HG02938 (cell line): ENCODE measurements around the gene REN.

Experiments used
- ATAC-seq: cut with Tn5 transposase; IDR thresholded peaks from one replicate; pipeline ENCODE4 v1.9.1; 2021; ENCODE audit warnings: mild to moderate bottlenecking, moderate library complexity; ENCODE audit not compliant: unreplicated experiment

Gene REN

DNA sequence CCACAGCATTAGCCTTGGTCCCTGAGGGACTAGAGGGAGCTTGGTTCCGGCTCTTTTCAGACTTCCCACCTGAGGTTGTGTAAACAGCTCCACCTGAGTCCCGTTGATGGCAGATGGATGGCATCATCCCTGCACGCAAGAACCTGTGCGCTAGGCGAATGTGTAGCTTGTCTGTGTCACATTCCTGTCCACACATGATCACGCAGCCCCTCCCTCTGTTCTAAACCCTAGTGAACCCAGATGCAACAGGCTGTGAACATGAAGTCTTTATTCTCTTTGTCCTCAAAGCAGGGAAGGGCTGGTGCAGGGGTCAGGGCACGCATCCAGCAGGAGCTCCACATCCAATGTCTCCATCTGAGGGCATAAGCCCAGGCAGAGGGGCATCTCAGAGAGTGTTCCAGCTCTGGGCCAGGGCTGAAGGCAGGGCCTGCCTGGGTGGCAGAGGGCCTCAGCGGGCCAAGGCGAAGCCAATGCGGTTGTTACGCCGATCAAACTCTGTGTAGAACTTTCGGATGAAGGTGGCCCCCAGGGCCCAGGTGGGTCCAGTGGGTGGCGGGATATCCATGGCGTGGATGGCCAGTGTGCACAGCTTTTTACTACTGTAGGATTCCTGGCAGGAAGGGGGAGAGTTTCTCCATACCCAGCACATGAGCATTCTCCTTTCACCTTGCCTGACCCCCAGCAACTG, 11.4 kb downstream of the REN start:
- ATAC-seq = no peak

DNA sequence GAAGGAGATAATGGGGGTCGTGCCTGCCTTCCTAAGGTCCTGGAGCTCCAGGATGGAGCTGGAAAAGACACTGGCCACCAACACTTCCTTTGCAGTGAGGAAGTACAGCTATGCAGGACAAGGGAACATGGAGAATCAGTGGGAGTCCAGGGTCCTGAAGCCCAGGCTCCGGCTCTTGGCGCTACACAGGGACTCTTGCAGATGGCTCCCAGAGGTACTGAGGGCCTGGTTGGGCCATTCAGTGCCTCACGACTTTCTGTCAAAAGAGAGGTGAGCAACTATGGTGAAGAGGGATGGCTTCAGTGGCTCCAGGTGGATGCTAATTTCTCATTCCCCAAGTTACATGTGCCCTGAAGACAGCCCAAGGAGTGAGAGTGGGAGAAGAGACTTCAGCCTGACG, 12.5 kb downstream of the REN start:
- no peak for ATAC-seq

GRCh38 chr1:204152310-204153044, 13.7 kb downstream of the REN start:
- ATAC-seq = no peak

DNA sequence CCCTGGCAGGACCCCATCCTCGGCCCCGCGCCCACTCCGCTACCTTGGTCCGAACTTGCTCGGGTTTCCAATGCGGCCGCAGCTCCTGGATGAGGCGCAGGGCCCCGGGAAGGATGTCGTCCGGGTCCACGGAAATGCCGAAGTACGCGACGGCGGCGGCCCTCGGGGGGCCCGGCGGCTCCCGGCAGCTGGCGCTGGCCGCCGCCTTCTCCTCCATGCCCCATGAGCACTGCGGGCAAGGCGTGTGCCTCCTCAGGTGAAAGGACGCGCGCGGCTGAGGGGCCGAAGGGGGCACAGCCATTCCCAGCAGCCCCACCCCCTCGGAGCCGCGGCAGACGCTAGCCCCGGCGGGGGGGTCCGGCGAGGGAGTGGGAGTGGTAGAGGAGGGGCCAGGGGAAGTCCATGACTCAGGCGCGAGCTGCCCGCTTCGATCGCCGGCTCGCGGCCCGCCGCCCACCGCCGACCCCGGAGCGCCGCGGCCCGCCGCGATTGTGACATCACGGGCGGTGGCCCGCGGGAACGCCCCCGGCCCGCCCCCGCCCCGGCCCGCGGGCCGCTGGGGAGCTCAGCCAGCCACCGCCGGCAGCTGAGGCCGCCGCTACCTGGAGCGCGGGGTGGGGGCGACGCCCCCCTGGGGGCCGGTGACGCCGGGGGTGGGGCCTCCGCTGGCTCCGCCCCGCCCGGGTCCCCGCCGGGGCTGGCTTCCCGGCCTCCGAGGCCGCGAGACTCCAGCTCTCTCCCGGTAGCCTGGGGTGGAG, 14.4 kb downstream of the REN start, which contains the start of gene ETNK2:
ETNK2 (minus strand) TSS at position 493 of the 758 bp plus-strand sequence; CDS start at position 301, 192 bp downstream.
- no peak for ATAC-seq

GRCh38 chr1:204150702-204151551, 15.2 kb downstream of the REN start:
- ATAC-seq = no peak

GRCh38 chr1:204149635-204150565, 16.2 kb downstream of the REN start:
- no peak for ATAC-seq

DNA sequence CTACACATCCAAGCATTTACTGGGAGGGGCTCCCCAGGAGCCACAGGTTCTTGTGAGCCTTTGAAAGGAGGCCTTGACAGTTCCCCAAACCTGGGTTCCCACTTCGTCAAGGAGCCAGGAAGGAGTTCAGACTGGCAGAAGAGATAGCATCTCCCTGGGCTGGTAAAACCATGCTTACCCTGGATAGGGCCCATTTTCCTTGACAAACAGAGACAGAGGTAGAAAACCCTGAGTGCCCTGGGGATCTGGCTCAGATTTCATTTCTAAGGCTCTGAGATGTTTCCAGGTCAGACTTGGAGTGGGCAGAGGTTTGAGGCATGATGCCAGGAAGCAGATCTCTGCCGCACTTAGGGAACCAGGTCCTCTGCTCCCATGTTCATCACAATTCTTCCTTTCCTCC, 17.0 kb downstream of the REN start:
- ATAC-seq = no peak

- no peak for ATAC-seq
These were observed 18.4 kb downstream of the REN start for GRCh38 chr1:204147406-204148383.

GRCh38 chr1:204146965-204147364, 19.2 kb downstream of the REN start:
- no peak for ATAC-seq

DNA sequence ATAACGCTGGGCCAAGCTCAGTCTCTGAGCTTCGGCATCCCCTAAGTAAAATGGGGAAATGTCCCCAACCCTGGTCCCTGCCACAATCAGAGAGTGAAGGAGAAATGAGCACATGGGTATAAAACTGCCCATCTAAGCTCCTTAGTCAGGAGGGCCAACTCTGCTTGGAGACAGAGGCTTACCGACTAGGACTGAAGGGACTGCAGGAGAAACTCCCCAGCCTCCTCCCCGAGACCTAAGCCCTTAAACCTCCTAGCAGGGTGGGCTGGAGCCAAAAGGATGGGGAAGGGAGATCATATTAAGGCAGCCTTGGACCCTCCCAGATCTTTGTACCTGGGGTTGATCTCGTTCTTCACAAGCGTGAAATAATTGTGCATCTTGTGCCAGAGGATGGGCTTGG, 19.8 kb downstream of the REN start:
- ATAC-seq = no peak

DNA sequence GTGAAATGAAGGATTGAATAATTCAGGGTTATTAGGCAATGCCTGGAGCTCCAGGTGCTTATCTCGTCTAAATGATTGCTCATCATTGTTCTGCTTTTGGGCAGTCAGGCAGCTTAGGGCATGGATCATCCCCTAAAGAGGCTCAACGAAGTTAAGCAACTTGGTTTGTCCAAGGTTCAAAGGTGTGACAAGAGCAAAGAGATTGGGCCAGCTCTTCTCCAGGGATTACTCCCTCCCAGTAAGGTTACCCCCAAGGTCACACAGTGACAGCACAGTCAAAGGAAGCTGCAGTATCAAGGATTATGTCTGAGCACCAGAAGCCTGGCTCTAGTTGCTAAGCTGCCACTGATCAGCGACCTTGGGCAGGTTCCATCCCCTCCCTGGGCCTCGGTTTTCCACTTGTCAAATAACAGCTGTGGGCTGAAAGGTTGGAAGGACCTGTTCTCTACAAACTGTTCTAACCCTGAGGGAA, 21.1 kb downstream of the REN start:
- no peak for ATAC-seq

DNA sequence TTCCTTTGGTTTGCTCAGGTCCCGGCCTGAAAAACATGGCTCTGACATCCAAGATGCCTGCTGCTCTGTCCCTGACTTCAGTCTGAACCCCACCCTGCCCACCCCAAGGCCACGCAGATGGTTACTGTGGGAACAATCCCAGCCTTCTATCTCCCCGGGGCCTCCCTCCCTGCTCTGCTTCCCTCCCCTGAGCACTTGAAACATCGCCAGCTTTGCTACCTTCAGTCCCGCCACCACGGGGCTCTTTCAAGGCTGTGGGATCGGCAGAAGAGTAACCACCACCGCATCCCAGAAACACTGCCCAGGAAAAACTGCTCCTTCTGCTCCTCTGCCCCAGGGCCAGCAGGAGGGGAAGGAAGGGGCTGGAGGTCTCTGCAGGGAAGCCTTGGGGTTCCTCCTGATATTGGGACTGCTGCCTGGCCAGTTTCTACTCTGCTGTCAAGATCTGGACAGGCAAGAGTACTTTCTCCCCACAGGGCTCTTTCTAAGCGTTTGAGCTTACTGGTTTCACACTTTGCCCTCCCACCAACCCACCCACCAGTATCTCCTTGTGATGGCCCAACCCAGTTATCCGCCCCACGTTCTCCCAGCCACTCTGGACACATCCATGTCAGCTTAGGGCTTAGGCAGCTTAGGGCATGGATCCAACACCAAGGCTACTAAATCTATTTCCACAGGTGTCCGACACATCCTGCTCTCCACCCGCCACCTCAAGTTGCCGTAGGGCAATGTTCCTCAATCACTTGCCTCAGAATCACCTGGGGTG, 22.7 kb downstream of the REN start:
- ATAC-seq = no peak

DNA sequence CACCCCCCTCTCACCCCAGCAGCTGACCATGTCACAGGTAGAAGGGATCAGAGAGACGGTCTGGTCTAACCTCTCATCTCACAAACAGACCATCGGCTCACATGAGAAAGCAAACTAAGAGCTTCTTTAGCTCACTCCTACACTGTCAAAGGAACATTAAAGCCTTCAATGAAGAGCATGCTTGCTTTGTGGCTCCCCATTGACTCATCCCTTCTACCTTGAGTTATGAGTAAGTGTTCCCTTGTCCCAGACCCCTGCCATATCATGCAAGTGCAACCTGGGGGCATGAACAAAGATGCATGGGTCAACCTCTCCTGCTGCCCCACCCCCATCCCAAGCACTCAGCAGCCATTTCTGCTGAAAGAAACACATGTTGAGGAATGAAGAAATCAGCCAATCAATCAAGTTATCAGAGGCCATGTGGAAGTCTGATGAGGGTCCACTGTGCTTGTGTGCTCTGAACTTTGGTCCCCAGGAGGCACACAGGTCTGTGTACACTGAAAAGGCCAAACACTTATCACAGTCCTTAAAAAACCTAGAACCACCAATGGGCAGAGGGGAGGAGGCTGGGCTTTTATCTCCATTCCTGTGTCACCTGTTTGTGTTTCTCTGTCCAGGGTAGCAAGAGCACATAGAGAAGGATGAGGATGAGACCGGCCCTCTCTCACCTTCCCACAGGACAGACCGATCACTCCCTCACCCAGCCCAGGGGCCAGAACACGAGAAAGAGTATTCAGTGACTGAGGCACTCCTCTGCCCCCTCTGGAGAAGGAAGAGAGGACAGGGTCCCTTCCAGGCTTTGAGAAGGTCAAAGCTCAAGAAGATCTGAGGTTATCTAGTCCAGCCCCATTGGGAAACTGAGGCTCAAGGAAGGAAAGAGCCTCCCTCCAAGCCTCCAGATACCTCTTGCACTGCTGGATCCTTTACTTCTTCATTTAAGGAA, 23.8 kb downstream of the REN start:
- no peak for ATAC-seq

DNA sequence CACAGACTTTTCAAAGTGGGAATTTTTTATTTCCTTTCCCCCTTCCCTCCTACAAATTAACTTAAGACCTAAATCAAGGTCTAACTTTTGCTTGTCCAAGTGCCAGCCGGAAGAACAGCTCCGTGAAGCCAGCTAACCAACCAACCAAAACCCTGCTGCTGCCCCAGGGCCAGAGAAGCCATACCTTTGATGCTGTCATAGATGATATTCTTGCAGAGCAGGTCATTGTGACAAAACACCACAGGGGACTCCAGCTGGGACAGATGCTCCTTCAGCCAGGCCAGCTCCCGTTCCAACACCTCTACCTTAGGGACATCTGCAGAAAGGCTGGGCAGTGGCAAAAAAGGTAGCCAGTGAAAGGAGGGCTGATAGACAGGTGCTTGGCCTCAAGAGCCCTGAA, 25.0 kb downstream of the REN start:
- ATAC-seq = no peak

DNA sequence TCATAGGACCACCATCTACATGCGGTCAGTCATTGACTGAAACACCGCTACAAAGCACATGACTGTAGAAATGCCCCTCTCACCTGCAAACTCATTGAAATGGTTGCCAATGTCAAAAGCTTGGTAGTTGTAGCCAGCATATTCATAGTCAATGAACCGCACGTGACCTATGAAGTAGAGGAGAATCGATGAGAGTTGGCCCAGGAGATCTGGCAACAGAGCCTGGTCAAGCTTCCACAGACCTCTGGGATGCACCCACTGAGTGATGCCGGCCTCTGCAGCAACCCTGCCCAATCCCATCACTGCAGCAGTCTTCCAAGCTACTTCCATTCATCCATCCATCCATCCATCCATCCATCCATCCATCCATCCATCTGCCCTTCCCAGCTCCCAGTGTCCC, 26.2 kb downstream of the REN start:
- ATAC-seq = no peak

DNA sequence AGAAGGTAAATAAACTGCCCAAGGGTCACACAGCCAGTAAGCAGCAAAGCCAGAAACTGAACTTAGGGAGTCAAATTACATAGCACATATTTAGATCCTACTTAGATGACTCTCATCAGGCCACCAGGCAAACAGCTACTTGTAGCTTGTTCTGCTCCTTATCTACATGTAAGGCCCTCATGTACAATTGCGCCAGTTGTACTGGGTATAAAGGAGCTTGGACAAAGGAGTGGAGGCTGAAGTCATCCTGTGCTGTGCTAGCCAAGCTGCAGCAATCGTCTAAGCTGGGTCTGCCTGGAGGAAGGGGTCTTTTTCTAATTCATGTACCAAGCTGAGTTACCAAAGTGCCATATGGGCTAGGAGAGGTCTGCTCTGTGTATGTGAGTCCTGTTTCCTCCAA, 27.0 kb downstream of the REN start:
- no peak for ATAC-seq

- ATAC-seq = no peak
These were observed 29.3 kb downstream of the REN start for GRCh38 chr1:204136814-204137213.
